ENCODE measurements around the gene FRMD4A.

FRMD4A gene

DNA sequence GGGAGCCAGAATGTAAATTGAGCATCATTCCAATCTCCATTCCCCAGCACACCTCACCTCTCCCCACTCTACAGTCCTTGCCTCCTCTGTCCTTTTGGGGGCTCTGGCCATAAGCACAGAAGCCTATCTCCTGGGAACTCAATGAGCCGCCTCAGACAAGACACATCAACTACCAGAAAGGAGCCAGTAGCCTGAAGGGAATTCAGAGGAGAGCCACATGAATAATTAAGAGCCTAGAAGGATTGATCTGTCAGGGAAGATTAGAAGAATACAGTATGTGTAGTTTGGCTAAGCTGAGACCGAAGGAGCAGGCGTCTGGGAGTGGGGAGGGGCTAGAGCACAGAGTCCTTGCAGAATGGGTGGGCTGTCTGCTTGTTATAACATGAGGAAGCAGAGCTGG lies 31.2 kb downstream of the FRMD4A start:
- TF ChIP-seq, protein P1, sequence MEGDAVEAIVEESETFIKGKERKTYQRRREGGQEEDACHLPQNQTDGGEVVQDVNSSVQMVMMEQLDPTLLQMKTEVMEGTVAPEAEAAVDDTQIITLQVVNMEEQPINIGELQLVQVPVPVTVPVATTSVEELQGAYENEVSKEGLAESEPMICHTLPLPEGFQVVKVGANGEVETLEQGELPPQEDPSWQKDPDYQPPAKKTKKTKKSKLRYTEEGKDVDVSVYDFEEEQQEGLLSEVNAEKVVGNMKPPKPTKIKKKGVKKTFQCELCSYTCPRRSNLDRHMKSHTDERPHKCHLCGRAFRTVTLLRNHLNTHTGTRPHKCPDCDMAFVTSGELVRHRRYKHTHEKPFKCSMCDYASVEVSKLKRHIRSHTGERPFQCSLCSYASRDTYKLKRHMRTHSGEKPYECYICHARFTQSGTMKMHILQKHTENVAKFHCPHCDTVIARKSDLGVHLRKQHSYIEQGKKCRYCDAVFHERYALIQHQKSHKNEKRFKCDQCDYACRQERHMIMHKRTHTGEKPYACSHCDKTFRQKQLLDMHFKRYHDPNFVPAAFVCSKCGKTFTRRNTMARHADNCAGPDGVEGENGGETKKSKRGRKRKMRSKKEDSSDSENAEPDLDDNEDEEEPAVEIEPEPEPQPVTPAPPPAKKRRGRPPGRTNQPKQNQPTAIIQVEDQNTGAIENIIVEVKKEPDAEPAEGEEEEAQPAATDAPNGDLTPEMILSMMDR (IDR thresholded peaks at IDR 0.05; ENCODE audit: low read depth, low read length, missing control alignments) = no peak
- no peak for DNase-seq (ENCODE audit: extremely low read depth, low read depth)
- no peak overlapping the region for H3K4me3 ChIP-seq (replicated peaks; ENCODE audit: low read depth, low read length)

DNA sequence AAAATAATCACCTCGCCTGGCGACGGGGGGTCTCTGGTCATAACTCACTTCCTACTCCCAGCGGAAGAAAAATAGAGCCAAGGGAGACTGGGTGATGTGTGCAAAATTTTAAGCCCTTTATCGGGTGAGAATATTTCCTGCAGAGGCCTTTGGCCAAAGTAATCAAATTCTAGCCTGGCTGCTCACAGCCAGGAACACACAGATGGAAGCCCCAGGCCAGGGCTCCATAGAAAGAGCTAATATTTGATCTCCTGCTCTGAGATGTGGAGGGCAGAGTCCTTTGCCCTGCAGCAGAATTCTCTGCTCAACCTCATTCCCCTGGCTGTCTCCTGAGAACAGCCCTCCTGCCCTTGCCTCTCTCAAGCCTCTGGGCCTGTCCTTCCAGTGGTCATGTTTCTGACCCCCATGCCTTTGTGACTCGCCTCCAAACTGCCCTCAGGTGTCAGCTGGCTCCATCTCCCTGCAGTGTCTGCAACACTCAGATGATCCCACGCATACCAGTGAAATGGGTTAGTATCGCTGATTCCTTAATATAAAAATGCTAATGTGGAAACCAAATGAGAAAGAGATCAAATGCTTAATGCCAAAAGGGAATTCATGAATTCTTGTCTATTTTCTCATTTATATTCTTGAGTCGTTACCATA lies 34.5 kb downstream of the FRMD4A start:
- DNase-seq (ENCODE audit: extremely low read depth, low read depth) = no peak
- no peak overlapping the region for H3K4me3 ChIP-seq (replicated peaks; ENCODE audit: low read depth, low read length)
- TF ChIP-seq, protein P1 (IDR thresholded peaks at IDR 0.05; ENCODE audit: low read depth, low read length, missing control alignments) = no peak

DNA sequence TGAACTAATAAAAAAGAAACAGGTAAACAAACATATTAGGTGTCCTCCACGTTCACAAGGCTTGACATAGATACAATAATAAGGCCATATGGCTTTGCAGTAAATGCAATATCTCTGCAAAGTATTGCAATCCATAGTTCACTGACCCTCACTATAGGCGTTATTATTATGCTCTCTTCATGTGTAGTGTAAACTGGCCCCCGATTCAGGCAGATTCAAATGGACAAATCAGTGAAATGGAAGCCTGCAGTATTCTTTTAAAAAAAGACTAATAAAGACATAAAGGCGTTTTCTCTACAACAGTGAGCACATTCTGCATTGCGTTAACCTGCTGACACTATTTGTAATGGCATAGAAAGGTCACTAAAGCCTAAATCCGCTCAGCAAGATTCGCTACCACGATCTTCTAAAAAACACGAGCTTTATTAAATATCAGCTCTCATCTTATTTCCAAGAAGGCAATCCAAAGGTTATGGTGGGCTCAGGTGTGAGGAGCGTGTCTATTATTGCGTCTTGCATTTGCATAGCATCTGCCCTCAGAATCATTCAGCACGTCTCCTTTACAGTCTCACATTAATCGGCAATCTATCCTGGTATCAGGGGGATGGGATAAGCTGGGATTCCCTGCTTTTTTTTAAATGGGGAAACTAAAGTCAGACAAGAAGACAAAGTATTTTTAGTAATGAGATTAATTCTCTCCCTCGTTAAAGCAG lies 36.2 kb downstream of the FRMD4A start:
- no peak for DNase-seq (ENCODE audit: extremely low read depth, low read depth)
- H3K4me3 ChIP-seq (replicated peaks; ENCODE audit: low read depth, low read length) = no peak overlapping the region
- TF ChIP-seq, protein P1 (IDR thresholded peaks at IDR 0.05; ENCODE audit: low read depth, low read length, missing control alignments) = no peak

DNA sequence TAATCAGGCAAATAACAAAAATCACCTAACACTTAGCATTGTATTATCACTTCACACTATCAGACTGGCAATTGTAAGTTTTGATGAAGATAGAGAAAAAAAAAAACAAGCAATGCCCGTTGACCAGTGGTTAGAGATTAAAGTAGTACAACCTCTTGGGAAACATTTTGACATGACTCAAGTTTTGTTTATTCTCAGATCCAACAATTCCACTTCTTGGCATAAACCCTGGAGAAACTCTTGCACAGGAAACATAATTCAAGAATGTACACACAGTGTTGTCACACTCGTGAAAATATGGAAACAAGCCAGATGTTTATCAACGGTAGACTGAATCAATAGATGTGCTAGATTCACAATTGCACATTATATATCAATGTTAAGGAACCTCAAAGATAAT lies 37.2 kb downstream of the FRMD4A start:
- H3K4me3 ChIP-seq (replicated peaks; ENCODE audit: low read depth, low read length) = no peak overlapping the region
- no peak for DNase-seq (ENCODE audit: extremely low read depth, low read depth)
- TF ChIP-seq, protein P1 (IDR thresholded peaks at IDR 0.05; ENCODE audit: low read depth, low read length, missing control alignments) = no peak

DNA sequence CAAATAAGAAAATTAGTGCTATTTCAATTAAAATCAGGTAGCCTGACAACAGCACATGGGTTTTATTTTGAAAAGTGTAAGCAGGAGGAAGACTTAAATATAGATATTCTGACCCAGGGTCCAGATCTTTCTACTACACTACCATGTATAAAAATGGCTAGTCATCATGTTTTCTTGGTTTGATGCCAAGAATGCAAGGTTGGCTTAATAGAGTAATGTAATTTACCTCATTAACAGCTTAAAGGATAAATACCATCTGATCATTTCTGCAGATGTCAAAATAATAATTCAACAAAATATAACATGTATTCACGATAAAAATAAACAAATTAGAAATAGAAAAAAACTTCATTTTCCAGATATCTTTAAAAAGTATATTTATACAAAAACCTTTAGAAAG lies 39.4 kb downstream of the FRMD4A start:
- TF ChIP-seq, protein P1 (IDR thresholded peaks at IDR 0.05; ENCODE audit: low read depth, low read length, missing control alignments) = no peak
- DNase-seq (ENCODE audit: extremely low read depth, low read depth) = no peak
- H3K4me3 ChIP-seq (replicated peaks; ENCODE audit: low read depth, low read length) = no peak overlapping the region

DNA sequence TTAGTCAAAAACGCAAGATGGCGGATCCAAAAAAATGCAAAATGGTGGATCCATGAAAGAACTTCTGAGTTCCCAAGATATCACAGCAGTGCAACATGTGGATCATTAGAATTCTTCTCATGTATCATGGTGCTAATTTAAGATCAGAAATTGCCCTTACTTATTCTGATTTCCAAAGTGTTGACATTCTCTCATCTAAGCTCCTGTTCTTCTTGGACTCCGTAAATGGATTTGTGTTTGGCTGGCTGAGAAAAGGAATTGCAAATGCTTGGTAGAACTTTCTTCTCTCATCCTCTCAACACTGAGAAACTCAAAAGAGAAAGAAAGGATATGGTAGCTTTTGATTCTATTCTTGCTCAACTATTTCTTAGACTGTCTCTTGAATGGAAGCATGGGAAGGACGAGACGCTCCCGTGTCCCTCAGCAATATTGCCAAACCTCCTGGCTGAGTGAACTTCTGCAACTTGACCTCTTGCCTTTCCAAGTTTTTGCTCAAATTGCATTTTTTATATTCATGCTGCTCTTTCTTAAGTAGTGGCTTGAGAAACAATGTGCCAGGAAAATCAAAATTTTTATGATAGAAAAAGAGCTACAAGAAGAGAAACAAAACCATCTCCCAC lies 44.7 kb downstream of the FRMD4A start:
- TF ChIP-seq, protein P1 (IDR thresholded peaks at IDR 0.05; ENCODE audit: low read depth, low read length, missing control alignments) = no peak
- DNase-seq (ENCODE audit: extremely low read depth, low read depth) = no peak
- no peak overlapping the region for H3K4me3 ChIP-seq (replicated peaks; ENCODE audit: low read depth, low read length)
